H1 (cell line): ENCODE measurements around the gene SLC22A23. TPM values are rescaled to one million over a fixed set of nuclear protein-coding genes. Genes with fewer than 3 reads are reported as not detected.

Experiments
- CTCF ChIA-PET: fragments of 300-600 bp; sonication (Branson Sonifier 250); formaldehyde crosslinking; loops from one replicate; lab custom pipeline; 2021; ENCODE audit not compliant: partially characterized antibody; lab: Charles Lee
- POLR2A ChIA-PET: fragments of 300-600 bp; sonication (Branson Sonifier 250); formaldehyde crosslinking; loops from one replicate; lab custom pipeline; 2021; ENCODE audit warnings: inconsistent platforms; ENCODE audit not compliant: partially characterized antibody; lab: Charles Lee
- DNase-seq, 2 experiments: peaks; one replicate each; pipeline versions ENCODE4 v3.0.0 to v3.0.0-alpha.2; 2010 to 2022; ENCODE audit warnings: low spot score in 2 of 2, low read depth in 1 of 2, mixed read lengths in 1 of 2
- FAIRE-seq: peaks from 2 replicates; lab custom pipeline; 2011; peaks lifted over from hg19 to GRCh38; lab: Jason Lieb, UNC
- H2AFZ ChIP-seq: 2 replicates; pipeline ENCODE4 v1.8.1; 2012; ENCODE audit warnings: low read length, inconsistent platforms
- H2AK5ac ChIP-seq: 2 replicates; pipeline ENCODE4 v1.6.1; 2013; ENCODE audit warnings: low read depth, low read length
- H2BK120ac ChIP-seq: replicated peaks from 2 replicates; pipeline ENCODE3; 2013; ENCODE audit warnings: low read depth, low read length, inconsistent platforms
- H2BK12ac ChIP-seq: 2 replicates; pipeline ENCODE4 v1.6.1; 2013; ENCODE audit warnings: low read depth, low read length
- H2BK15ac ChIP-seq: 2 replicates; pipeline ENCODE4 v1.6.1; 2013; ENCODE audit warnings: low read length
- H2BK20ac ChIP-seq: 2 replicates; pipeline ENCODE4 v1.6.1; 2013; ENCODE audit warnings: low read length
- H2BK5ac ChIP-seq: 2 replicates; pipeline ENCODE4 v1.6.1; 2013; ENCODE audit warnings: low read depth, low read length
- H3K14ac ChIP-seq: 2 replicates; pipeline ENCODE4 v1.6.1; 2013; ENCODE audit warnings: inconsistent platforms; ENCODE audit not compliant: insufficient read length
- H3K18ac ChIP-seq: 2 replicates; pipeline ENCODE4 v1.6.1; 2013; ENCODE audit warnings: low read length; ENCODE audit errors: extremely low read depth
- H3K23ac ChIP-seq: 2 replicates; pipeline ENCODE4 v1.6.1; 2013; ENCODE audit warnings: inconsistent platforms; ENCODE audit not compliant: insufficient read length
- H3K23me2 ChIP-seq: 2 replicates; pipeline ENCODE4 v1.6.1; 2013; ENCODE audit warnings: low read depth, low read length
- H3K27ac ChIP-seq: 2 replicates; pipeline ENCODE4 v1.6.1; 2011; ENCODE audit warnings: low read depth, low read length, inconsistent platforms
- H3K27me3 ChIP-seq, 4 experiments: replicated peaks in 1 of 4; 1 replicate in 1 of 4; 2 replicates in 3 of 4; pipeline versions ENCODE4 v1.6.1 to v1.8.1; 2011 to 2013; ENCODE audit warnings: low read length in 3 of 4, mild to moderate bottlenecking in 3 of 4, inconsistent platforms in 2 of 4, mixed read lengths in 2 of 4, moderate library complexity in 1 of 4; ENCODE audit not compliant: control insufficient read depth in 3 of 4, insufficient read depth in 3 of 4; ENCODE audit errors: extremely low read depth in 1 of 4
- H3K36me3 ChIP-seq, 4 experiments: 2 replicates each; pipeline versions ENCODE4 v1.6.1 to v1.8.1; 2011 to 2013; ENCODE audit warnings: mild to moderate bottlenecking in 4 of 4, low read length in 3 of 4, moderate library complexity in 2 of 4, control low read depth in 1 of 4, inconsistent platforms in 1 of 4; ENCODE audit not compliant: insufficient read depth in 4 of 4, control insufficient read depth in 2 of 4
- H3K4ac ChIP-seq: replicated peaks from 2 replicates; pipeline ENCODE3; 2013; ENCODE audit warnings: low read length, low read depth, mixed read lengths, inconsistent platforms; ENCODE audit not compliant: insufficient read length
- H3K4me1 ChIP-seq, 4 experiments: replicated peaks in 1 of 4; 1 replicate in 1 of 4; 2 replicates in 3 of 4; pipeline versions ENCODE4 v1.6.1 to v1.8.1; 2011 to 2013; ENCODE audit warnings: low read length in 3 of 4, inconsistent platforms in 2 of 4, mixed read lengths in 1 of 4; ENCODE audit not compliant: insufficient read depth in 4 of 4, control insufficient read depth in 3 of 4
- H3K4me2 ChIP-seq, 2 experiments: 2 replicates each; pipeline versions ENCODE4 v1.6.1 to v1.8.1; 2011 to 2013; ENCODE audit warnings: low read depth in 2 of 2, low read length in 2 of 2, control low read depth in 1 of 2, inconsistent platforms in 1 of 2, mild to moderate bottlenecking in 1 of 2; ENCODE audit not compliant: insufficient read depth in 1 of 2
- H3K4me3 ChIP-seq, 4 experiments: fragments of 200-600, 300-600 bp in 1 of 4; sonication (generic), shearing (Covaris generic), sonication (Bioruptor Twin) in 1 of 4; 2 replicates each; pipeline versions ENCODE4 v1.5.1 to v1.8.1; 2011 to 2016; ENCODE audit warnings: low read length in 4 of 4, low read depth in 3 of 4, control low read depth in 2 of 4, inconsistent platforms in 2 of 4, mild to moderate bottlenecking in 2 of 4, mixed read lengths in 1 of 4, moderate library complexity in 1 of 4; ENCODE audit not compliant: insufficient read depth in 2 of 4; ENCODE audit errors: extremely low read depth in 1 of 4
- H3K56ac ChIP-seq: replicated peaks from 2 replicates; pipeline ENCODE3; 2013; ENCODE audit warnings: low read depth, mild to moderate bottlenecking, mixed read lengths, low read length, inconsistent platforms; ENCODE audit not compliant: insufficient read length
- H3K79me1 ChIP-seq: 2 replicates; pipeline ENCODE4 v1.6.1; 2013; ENCODE audit warnings: low read depth, low read length, control low read depth
- H3K79me2 ChIP-seq, 2 experiments: 2 replicates each; pipeline versions ENCODE4 v1.6.1 to v1.8.1; 2012 to 2013; ENCODE audit warnings: low read length in 2 of 2, mild to moderate bottlenecking in 2 of 2, inconsistent platforms in 1 of 2; ENCODE audit not compliant: insufficient read depth in 2 of 2, control insufficient read depth in 1 of 2
- H3K9ac ChIP-seq, 4 experiments: replicated peaks in 1 of 4; 1 replicate in 1 of 4; 2 replicates in 3 of 4; pipeline versions ENCODE4 v1.6.1 to v1.8.1; 2011 to 2013; ENCODE audit warnings: low read depth in 3 of 4, low read length in 3 of 4, control low read depth in 2 of 4, mild to moderate bottlenecking in 2 of 4, moderate library complexity in 2 of 4, inconsistent platforms in 1 of 4; ENCODE audit errors: extremely low read depth in 1 of 4
- H3K9me3 ChIP-seq, 2 experiments: 2 replicates each; pipeline versions ENCODE4 v1.6.1 to v1.8.1; 2012 to 2013; ENCODE audit warnings: mild to moderate bottlenecking in 2 of 2, moderate library complexity in 2 of 2, control low read depth in 1 of 2, inconsistent platforms in 1 of 2, low read depth in 1 of 2, low read length in 1 of 2, mixed read lengths in 1 of 2; ENCODE audit not compliant: insufficient read depth in 2 of 2
- H4K20me1 ChIP-seq, 2 experiments: replicated peaks in 1 of 2; 2 replicates each; pipeline versions ENCODE3 to v1.8.1; 2011 to 2013; ENCODE audit warnings: inconsistent platforms in 2 of 2, low read length in 2 of 2, mild to moderate bottlenecking in 1 of 2; ENCODE audit not compliant: insufficient read depth in 2 of 2, control insufficient read depth in 1 of 2
- H4K5ac ChIP-seq: 2 replicates; pipeline ENCODE4 v1.6.1; 2013; ENCODE audit warnings: low read length, low read depth, mixed read lengths, inconsistent platforms; ENCODE audit not compliant: insufficient read length
- H4K8ac ChIP-seq: 2 replicates; pipeline ENCODE4 v1.8.0; 2013; ENCODE audit warnings: mild to moderate bottlenecking, moderate library complexity, low read length, inconsistent platforms; ENCODE audit not compliant: insufficient read depth; ENCODE audit errors: extremely low read depth
- H4K91ac ChIP-seq: replicated peaks from 2 replicates; pipeline ENCODE3; 2013; ENCODE audit warnings: low read length, mixed read lengths, inconsistent platforms; ENCODE audit not compliant: insufficient read length
- BACH1 ChIP-seq: IDR thresholded peaks from 2 replicates; pipeline ENCODE4 v1.6.1; 2012; ENCODE audit warnings: low read length, improper control_type of control experiment
- BRCA1 ChIP-seq: IDR thresholded peaks from 2 replicates; pipeline ENCODE4 v1.6.1; 2012; ENCODE audit warnings: low read depth, low read length, improper control_type of control experiment
- CHD2 ChIP-seq: IDR thresholded peaks from 2 replicates; pipeline ENCODE4 v1.6.1; 2012; ENCODE audit warnings: low read length, improper control_type of control experiment
- EZH2 ChIP-seq: fragments of 200-600 bp; sonication (generic); IDR thresholded peaks from 2 replicates; pipeline ENCODE4 v1.7.1; 2012; ENCODE audit warnings: low read depth, mild to moderate bottlenecking, moderate library complexity, low read length, inconsistent platforms; ENCODE audit not compliant: severe bottlenecking
- GABPA ChIP-seq: IDR thresholded peaks from 2 replicates; pipeline ENCODE4 v1.6.1; 2011; ENCODE audit warnings: mild to moderate bottlenecking, low read length, moderate library complexity, borderline replicate concordance; ENCODE audit not compliant: insufficient read depth
- NANOG ChIP-seq: IDR thresholded peaks from 2 replicates; pipeline ENCODE4 v1.6.1; 2011; ENCODE audit warnings: low read length, low read depth, mild to moderate bottlenecking, inconsistent platforms; ENCODE audit not compliant: insufficient read depth, poor library complexity, severe bottlenecking
- RBBP5 ChIP-seq: IDR thresholded peaks from 2 replicates; pipeline ENCODE4 v1.7.1; 2012; ENCODE audit warnings: low read depth, mild to moderate bottlenecking, inconsistent platforms, low read length, moderate library complexity, borderline replicate concordance
- RFX5 ChIP-seq: IDR thresholded peaks from 2 replicates; pipeline ENCODE4 v1.6.1; 2011; ENCODE audit warnings: low read depth, low read length, improper control_type of control experiment, borderline replicate concordance
- WGBS, 2 experiments: shearing (Covaris generic) in 1 of 2; methylation state at CpG; one replicate each; pipeline versions ENCODE4 v1.1.6 to v1.1.7; 2013 to 2015; ENCODE audit warnings: low lambda C conversion rate in 2 of 2, mixed read lengths in 2 of 2, inconsistent platforms in 1 of 2, low coverage in 1 of 2, missing lambda C conversion rate in 1 of 2; ENCODE audit not compliant: insufficient replicate concordance in 2 of 2, insufficient coverage in 1 of 2, insufficient read length in 1 of 2; ENCODE audit errors: extremely low coverage in 1 of 2, missing lambda C conversion rate in 1 of 2; 5-methylcytosine and 5-hydroxymethylcytosine counted together
- polyA plus RNA-seq, 7 experiments: library from polyadenylated mRNA; depleted of rRNA in 3 of 7; stranded (reverse) in 5 of 7; unstranded in 2 of 7; fragments of >200 nt in 5 of 7; fragments of 200-250 nt in 2 of 7; gene quantifications; 1 replicate in 5 of 7; 2 replicates in 1 of 7; 4 replicates in 1 of 7; pipeline versions ENCODE4 v1.2.1 to v1.2.3, GENCODE V29; 2011 to 2013; ENCODE audit warnings: missing spikeins in 2 of 7, mixed read lengths in 2 of 7
- total RNA-seq: library from RNA; stranded (reverse); fragmentation: NEBNext Ultra II Directional; extraction: Animal tissue kit (Norgen Biotek cat#: 25700); gene quantifications from 2 replicates; pipeline ENCODE4 v1.2.1, GENCODE V29; 2021

SLC22A23 gene
- total and polyA plus RNA-seq, 2 of the 8 experiments (the other 6 are each of a cell fraction or from before 2014, with no cell fraction given) = 9.9 to 38.4 TPM

DNA sequence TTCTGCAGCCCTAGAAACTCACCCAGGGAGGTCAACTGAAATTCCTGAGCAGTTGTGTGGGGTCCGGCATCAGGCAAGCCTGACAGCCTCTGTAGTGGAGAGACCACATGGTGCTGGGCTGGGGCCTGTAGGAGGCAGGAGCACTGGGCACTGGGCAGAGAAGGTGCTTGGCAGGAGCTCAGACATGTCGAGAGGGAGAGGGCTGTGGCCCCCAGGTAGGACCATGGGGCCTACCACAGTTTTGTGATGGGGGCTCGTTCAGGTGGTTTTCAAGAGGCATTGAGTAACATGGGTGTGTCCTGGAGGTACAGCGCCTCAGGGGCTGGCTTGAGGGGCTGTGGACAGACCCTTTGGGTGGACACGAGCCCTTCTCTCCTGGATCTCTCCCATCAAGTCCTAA is 15.9 kb downstream of the SLC22A23 start:
- Histone ChIP-seq H3K56ac (no peak overlapping the region), H3K23ac (no peak overlapping the region), H3K4me3 (no peak overlapping the region), H3K9me3 (peaks cover 0 to 3% of the 10 kb centered on the region in 2 experiments; a peak in 2 of 4 replicates), H2BK20ac (no peak overlapping the region), H3K27me3 (no peaks in the 10 kb centered on the region), H2AK5ac (no peak overlapping the region), H4K8ac (no peak overlapping the region), H2AFZ (no peak overlapping the region), H3K4ac (no peak overlapping the region), H2BK15ac (no peak overlapping the region), H4K20me1 (no peaks in the 10 kb centered on the region), H3K4me2 (no peak overlapping the region), H3K9ac (no peak overlapping the region), H4K5ac (no peak overlapping the region), H3K23me2 (no peaks in the 10 kb centered on the region), H3K4me1 (peaks cover 2 to 10% (median 8%) of the 10 kb centered on the region in 4 experiments; a peak in 6 of 7 replicates), H3K18ac (no peak overlapping the region), H3K27ac (no peak overlapping the region), H3K36me3 (no peaks in the 10 kb centered on the region), H2BK5ac (no peak overlapping the region; the same call in 1 of the 2 replicates), H3K79me1 (no peaks in the 10 kb centered on the region; the same call in 1 of the 2 replicates), H2BK120ac (no peak overlapping the region), H3K79me2 (peaks cover 7 to 78% of the 10 kb centered on the region in 2 experiments; a peak in 3 of 4 replicates), H4K91ac (no peak overlapping the region), H2BK12ac (no peak overlapping the region), H3K14ac (no peak overlapping the region)
- FAIRE-seq = no peak
- ChIA-PET POLR2A (interaction anchor here (0.9 to 1.4 kb wide), 2 partner anchors 24 to 86 kb away, joined by 3 to 5 read pairs; no protein-coding TSS in a partner anchor), CTCF (interaction anchor here (1.0 to 4.2 kb wide), 7 partner anchors 9 to 30 kb away, joined by 3 to 31 read pairs (median 5); no protein-coding TSS in a partner anchor)
- WGBS, 2 experiments = 90% methylated on average over 5 of the region's 5 CpGs; no CpG with 5 or more reads in 1 of the 2 experiments
- TF ChIP-seq BACH1 (no peak), EZH2 (no peak), NANOG (no peak), CHD2 (no peak), BRCA1 (no peak), RFX5 (no peak), RBBP5 (no peak), GABPA (no peak)
- no peak for DNase-seq
